Neuronal stem cell (in vitro differentiated cells): ENCODE data around the gene MIOX.

Experiments used
- DNase-seq: peaks from one replicate; pipeline ENCODE4 v3.0.0-alpha.2; 2013; ENCODE audit warnings: low spot score
- H2AFZ ChIP-seq: one replicate; pipeline ENCODE4 v1.6.1; 2013; ENCODE audit warnings: mild to moderate bottlenecking, low read length, inconsistent platforms
- H2AK5ac ChIP-seq: 2 replicates; pipeline ENCODE4 v1.6.1; 2013; ENCODE audit warnings: low read depth, mild to moderate bottlenecking, inconsistent platforms, low read length, moderate library complexity, mixed read lengths
- H2BK120ac ChIP-seq: 2 replicates; pipeline ENCODE4 v1.6.1; 2013; ENCODE audit warnings: low read depth, mild to moderate bottlenecking, inconsistent platforms, low read length, moderate library complexity, mixed read lengths
- H2BK12ac ChIP-seq: one replicate; pipeline ENCODE4 v1.6.1; 2013; ENCODE audit warnings: low read length, inconsistent platforms
- H2BK15ac ChIP-seq: 2 replicates; pipeline ENCODE4 v1.6.1; 2013; ENCODE audit warnings: mild to moderate bottlenecking, low read length, inconsistent platforms, mixed read lengths
- H2BK5ac ChIP-seq: one replicate; pipeline ENCODE4 v1.6.1; 2013; ENCODE audit warnings: inconsistent platforms, mild to moderate bottlenecking, low read length, moderate library complexity
- H3K14ac ChIP-seq: one replicate; pipeline ENCODE4 v1.6.1; 2013; ENCODE audit warnings: low read length, inconsistent platforms
- H3K18ac ChIP-seq: 2 replicates; pipeline ENCODE4 v1.6.1; 2013; ENCODE audit warnings: low read length, inconsistent platforms
- H3K23ac ChIP-seq: 2 replicates; pipeline ENCODE4 v1.6.1; 2013; ENCODE audit warnings: low read depth, mild to moderate bottlenecking, mixed read lengths, low read length, inconsistent platforms; ENCODE audit not compliant: poor library complexity
- H3K27ac ChIP-seq: replicated peaks from 3 replicates; pipeline ENCODE4 v1.5.1; 2013; ENCODE audit warnings: low read length, inconsistent platforms
- H3K27me3 ChIP-seq, 3 experiments: 2 replicates each; pipeline ENCODE4 v1.6.1; 2013; ENCODE audit warnings: low read length in 3 of 3, mild to moderate bottlenecking in 2 of 3, inconsistent platforms in 1 of 3, low read depth in 1 of 3, mixed read lengths in 1 of 3, moderate library complexity in 1 of 3; ENCODE audit not compliant: control insufficient read depth in 3 of 3, insufficient read depth in 3 of 3
- H3K36me3 ChIP-seq, 2 donors: replicated peaks in 1 of 2; 2 replicates each; pipeline ENCODE4 v1.6.1; 2013; ENCODE audit warnings: low read length in 2 of 2; ENCODE audit not compliant: control insufficient read depth in 2 of 2, insufficient read depth in 2 of 2
- H3K4ac ChIP-seq: 2 replicates; pipeline ENCODE4 v1.6.1; 2013; ENCODE audit warnings: inconsistent platforms, mild to moderate bottlenecking, low read length, moderate library complexity
- H3K4me1 ChIP-seq, 2 donors: 1 replicate in 1 of 2; 2 replicates in 1 of 2; pipeline ENCODE4 v1.6.1; 2013; ENCODE audit warnings: low read length in 2 of 2, low read depth in 1 of 2; ENCODE audit not compliant: control insufficient read depth in 2 of 2, insufficient read depth in 1 of 2
- H3K4me2 ChIP-seq: one replicate; pipeline ENCODE4 v1.6.1; 2013; ENCODE audit warnings: mild to moderate bottlenecking, low read length, inconsistent platforms; ENCODE audit not compliant: insufficient read depth, poor library complexity, severe bottlenecking
- H3K4me3 ChIP-seq, 2 donors: 2 replicates each; pipeline ENCODE4 v1.5.1; 2013; ENCODE audit warnings: low read length in 2 of 2, mild to moderate bottlenecking in 2 of 2, inconsistent platforms in 1 of 2, moderate library complexity in 1 of 2
- H3K79me1 ChIP-seq: one replicate; pipeline ENCODE4 v1.6.1; 2013; ENCODE audit warnings: low read depth, mild to moderate bottlenecking, inconsistent platforms, low read length, moderate library complexity
- H3K9ac ChIP-seq: one replicate; pipeline ENCODE4 v1.6.1; 2013; ENCODE audit warnings: mild to moderate bottlenecking, low read depth, low read length, inconsistent platforms; ENCODE audit not compliant: poor library complexity
- H3K9me3 ChIP-seq, 2 donors: replicated peaks in 1 of 2; 2 replicates each; pipeline versions ENCODE3 to v1.6.1; 2013; ENCODE audit warnings: low read length in 2 of 2, mild to moderate bottlenecking in 2 of 2, inconsistent platforms in 1 of 2, low read depth in 1 of 2, mixed read lengths in 1 of 2, moderate library complexity in 1 of 2; ENCODE audit not compliant: control insufficient read depth in 2 of 2, insufficient read depth in 1 of 2
- H4K8ac ChIP-seq: one replicate; pipeline ENCODE4 v1.6.1; 2013; ENCODE audit warnings: low read depth, mild to moderate bottlenecking, inconsistent platforms, low read length, moderate library complexity
- H4K91ac ChIP-seq: one replicate; pipeline ENCODE4 v1.6.1; 2013; ENCODE audit warnings: low read length, low read depth, mild to moderate bottlenecking, inconsistent platforms; ENCODE audit not compliant: poor library complexity
- WGBS, 2 donors: extraction: QIAGEN DNeasy Blood & Tissue Kit; methylation state at CpG; one replicate each; pipeline ENCODE4 v1.1.7; 2013; ENCODE audit warnings: missing lambda C conversion rate in 2 of 2, mixed read lengths in 1 of 2; ENCODE audit not compliant: insufficient read length in 2 of 2, insufficient replicate concordance in 1 of 2; ENCODE audit errors: extremely low coverage in 2 of 2; 5-methylcytosine and 5-hydroxymethylcytosine counted together

The MIOX gene

DNA sequence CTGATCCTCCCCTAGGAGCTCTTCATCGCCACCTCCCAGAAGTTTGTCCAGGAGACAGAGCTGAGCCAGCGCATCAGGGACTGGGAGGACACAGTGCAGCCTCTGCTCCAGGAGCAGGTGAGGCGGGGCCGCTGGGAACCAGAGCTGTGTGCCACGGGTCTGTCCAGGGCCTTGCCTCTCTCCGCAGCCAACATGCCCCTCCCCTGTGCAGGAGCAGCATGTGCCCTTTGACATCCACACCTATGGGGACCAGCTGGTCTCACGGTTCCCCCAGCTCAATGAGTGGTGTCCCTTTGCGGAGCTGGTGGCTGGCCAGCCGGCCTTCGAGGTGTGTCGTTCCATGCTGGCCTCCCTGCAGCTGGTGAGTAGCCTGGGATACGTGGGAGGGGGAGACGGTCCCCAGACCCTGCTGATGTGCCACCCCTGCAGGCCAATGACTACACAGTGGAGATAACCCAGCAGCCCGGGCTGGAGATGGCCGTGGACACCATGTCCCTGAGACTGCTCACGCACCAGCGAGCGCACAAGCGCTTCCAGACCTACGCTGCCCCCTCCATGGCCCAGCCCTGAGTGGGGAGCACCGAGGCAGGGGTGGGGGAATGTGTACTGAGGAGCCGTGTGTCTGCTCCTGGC lies 36.3 kb downstream of the MIOX start:
- H2AFZ ChIP-seq = no peak overlapping the region
- H3K14ac ChIP-seq = no peak overlapping the region
- H4K91ac ChIP-seq = no peak overlapping the region
- H2BK12ac ChIP-seq = no peak overlapping the region
- H4K8ac ChIP-seq = peak overlapping the region; percentile 48
- peaks cover 11 to 17% of the 10 kb centered on the region in 2 donors for H3K4me1 ChIP-seq
- no peak overlapping the region for H2AK5ac ChIP-seq
- H3K27ac ChIP-seq = no peak overlapping the region
- H3K36me3 ChIP-seq = peaks cover 49 to 63% of the 10 kb centered on the region in 2 donors
- H3K4me3 ChIP-seq = no peak overlapping the region
- no peaks in the 10 kb centered on the region for H3K9me3 ChIP-seq
- no peaks in the 10 kb centered on the region for H3K27me3 ChIP-seq
- no peak overlapping the region for H2BK15ac ChIP-seq
- H3K18ac ChIP-seq = no peak overlapping the region
- peak overlapping the region; percentile 55 for H3K23ac ChIP-seq
- WGBS, 2 donors = no CpG with 5 or more reads among the region's 22 CpGs
- no peak overlapping the region for H3K4me2 ChIP-seq
- no peak for DNase-seq
- H2BK120ac ChIP-seq = no peak overlapping the region
- H3K79me1 ChIP-seq = peaks cover 12% of the 10 kb centered on the region
- no peak overlapping the region for H3K9ac ChIP-seq
- H3K4ac ChIP-seq = no peak overlapping the region
- H2BK5ac ChIP-seq = peak overlapping the region; percentile 39

DNA sequence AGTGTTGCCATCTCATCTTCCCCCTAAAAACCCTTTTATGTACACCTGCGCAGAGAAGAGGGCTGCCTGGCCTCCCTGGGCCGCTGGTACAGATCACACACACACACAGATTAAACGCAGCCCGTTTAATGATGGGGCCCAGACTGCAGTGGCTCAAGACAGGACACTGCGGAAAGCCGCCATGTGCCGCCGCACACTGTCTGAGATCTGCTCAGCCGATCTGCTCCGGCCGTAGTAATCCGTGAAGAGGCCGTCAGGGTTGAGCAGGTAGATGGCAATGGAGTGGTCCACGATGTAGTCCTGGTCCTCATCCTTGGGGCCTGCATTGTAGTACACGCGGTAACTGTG lies 36.8 kb downstream of the MIOX start:
- peaks cover 12% of the 10 kb centered on the region for H3K79me1 ChIP-seq
- peaks cover 0 to under 1% (median 0%) of the 10 kb centered on the region in 3 experiments for H3K27me3 ChIP-seq
- no peak for DNase-seq
- peak overlapping the region; percentile 55 for H3K23ac ChIP-seq
- no peak overlapping the region for H3K4ac ChIP-seq
- H4K91ac ChIP-seq = no peak overlapping the region
- H4K8ac ChIP-seq = no peak overlapping the region
- H2BK5ac ChIP-seq = no peak overlapping the region
- H2AK5ac ChIP-seq = no peak overlapping the region
- H3K18ac ChIP-seq = no peak overlapping the region
- WGBS, 2 donors = no CpG with 5 or more reads among the region's 16 CpGs
- no peak overlapping the region for H3K4me2 ChIP-seq
- H2BK12ac ChIP-seq = no peak overlapping the region
- H3K9ac ChIP-seq = no peak overlapping the region
- H2BK120ac ChIP-seq = no peak overlapping the region
- H2AFZ ChIP-seq = no peak overlapping the region
- H3K4me1 ChIP-seq = peaks cover 11 to 17% of the 10 kb centered on the region in 2 donors
- H3K36me3 ChIP-seq = peaks cover 44 to 58% of the 10 kb centered on the region in 2 donors
- no peak overlapping the region for H3K4me3 ChIP-seq
- no peak overlapping the region for H2BK15ac ChIP-seq
- H3K14ac ChIP-seq = no peak overlapping the region
- H3K27ac ChIP-seq = no peak overlapping the region
- peaks cover under 1 to 3% of the 10 kb centered on the region in 2 donors for H3K9me3 ChIP-seq

DNA sequence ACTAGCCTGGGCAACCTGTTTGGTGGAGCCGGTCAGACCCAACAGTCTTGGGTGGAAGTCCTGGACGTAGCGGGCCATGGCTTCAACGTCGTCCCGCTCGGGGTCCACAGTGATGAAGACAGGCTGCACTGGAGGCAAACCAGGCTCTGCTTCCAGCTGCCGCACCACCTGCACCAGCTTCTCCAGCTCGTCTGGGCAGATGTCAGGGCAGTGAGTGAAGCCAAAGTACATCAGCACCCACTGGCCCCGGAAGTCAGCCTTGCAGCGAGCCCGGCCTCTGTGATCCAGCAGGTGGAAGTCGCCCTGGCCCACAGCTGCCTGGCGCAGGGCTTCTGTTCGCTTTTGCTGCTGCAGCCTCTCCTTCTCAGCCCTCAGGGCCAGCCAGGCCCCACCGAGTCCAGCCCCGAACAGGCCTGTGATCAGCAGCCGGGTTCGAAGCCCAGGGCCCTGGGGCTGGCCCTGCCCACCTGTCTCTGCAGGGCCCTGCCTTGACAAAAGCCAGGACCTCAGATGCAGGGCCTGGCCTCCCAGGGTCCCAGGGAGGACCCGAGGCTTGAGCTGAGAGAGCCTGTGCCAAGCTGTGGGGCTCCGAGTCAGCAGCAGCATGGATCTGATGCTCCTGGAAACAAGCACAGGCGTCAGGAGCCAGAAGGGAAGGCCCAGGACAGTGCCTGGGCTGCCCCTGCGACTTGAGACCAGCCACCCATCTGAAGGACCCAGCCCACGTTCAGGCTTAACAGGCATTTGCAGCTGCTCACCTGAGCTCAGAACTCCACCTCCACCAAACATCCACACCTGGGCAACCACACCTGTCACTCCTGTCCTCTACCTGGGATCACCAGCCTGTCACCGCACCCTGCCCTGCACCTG lies 37.4 kb downstream of the MIOX start:
- peaks cover 2 to 6% of the 10 kb centered on the region in 2 donors for H3K9me3 ChIP-seq
- H2BK12ac ChIP-seq = no peak overlapping the region
- no peak for DNase-seq
- H2AFZ ChIP-seq = no peak overlapping the region
- H3K18ac ChIP-seq = no peak overlapping the region
- H3K4ac ChIP-seq = no peak overlapping the region
- H4K91ac ChIP-seq = no peak overlapping the region
- peaks cover 11 to 17% of the 10 kb centered on the region in 2 donors for H3K4me1 ChIP-seq
- H3K27me3 ChIP-seq = peaks cover 0 to 5% (median 0%) of the 10 kb centered on the region in 3 experiments
- peaks cover 40 to 51% of the 10 kb centered on the region in 2 donors for H3K36me3 ChIP-seq
- H2AK5ac ChIP-seq = no peak overlapping the region
- H3K4me2 ChIP-seq = no peak overlapping the region
- no peak overlapping the region for H2BK120ac ChIP-seq
- no peak overlapping the region for H3K14ac ChIP-seq
- H4K8ac ChIP-seq = no peak overlapping the region
- H3K23ac ChIP-seq = no peak overlapping the region
- no peak overlapping the region for H2BK5ac ChIP-seq
- H3K4me3 ChIP-seq = peak overlapping the region; percentile 38 to 84
- H3K27ac ChIP-seq = no peak overlapping the region
- no peak overlapping the region for H2BK15ac ChIP-seq
- peak overlapping the region; percentile 74 for H3K9ac ChIP-seq
- H3K79me1 ChIP-seq = peaks cover 12% of the 10 kb centered on the region
- no CpG with 5 or more reads among the region's 25 CpGs for WGBS, 2 donors

DNA sequence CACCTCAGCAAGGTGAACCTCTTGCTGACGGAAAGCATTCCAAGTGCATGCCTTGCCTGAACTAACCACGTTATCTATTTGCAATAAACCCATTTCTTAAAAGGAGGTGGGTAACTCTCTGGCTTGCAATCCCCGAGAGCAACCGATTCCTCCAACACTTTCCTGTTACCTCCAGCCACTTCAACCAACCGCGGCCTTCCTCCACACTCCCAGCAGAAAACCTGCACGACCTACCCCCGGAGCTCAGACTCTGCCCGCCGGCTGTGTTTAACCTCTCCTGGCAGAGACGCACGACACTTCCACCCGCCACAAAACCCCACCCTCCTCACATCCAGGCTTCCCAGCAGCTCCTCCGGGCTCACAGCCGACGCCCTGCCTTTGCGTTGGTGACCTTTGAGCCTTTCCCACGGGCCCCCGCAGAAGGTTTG lies 38.0 kb downstream of the MIOX start:
- H3K9ac ChIP-seq = peak overlapping the region; percentile 93
- H4K91ac ChIP-seq = no peak overlapping the region
- H3K23ac ChIP-seq = peak overlapping the region; percentile 80
- H4K8ac ChIP-seq = no peak overlapping the region
- no CpG with 5 or more reads among the region's 19 CpGs for WGBS, 2 donors
- H3K4me1 ChIP-seq = peaks cover 11 to 17% of the 10 kb centered on the region in 2 donors
- H2AK5ac ChIP-seq = peak overlapping the region; percentile 88
- H3K27ac ChIP-seq = no peak overlapping the region
- H3K27me3 ChIP-seq = peaks cover 0 to 11% (median 2%) of the 10 kb centered on the region in 3 experiments
- H3K18ac ChIP-seq = no peak overlapping the region
- H3K4me3 ChIP-seq = peak overlapping the region; percentile 84 to 91
- peaks cover 3 to 9% of the 10 kb centered on the region in 2 donors for H3K9me3 ChIP-seq
- H3K4ac ChIP-seq = no peak overlapping the region
- H3K4me2 ChIP-seq = peak overlapping the region; percentile 65
- H2BK12ac ChIP-seq = no peak overlapping the region
- H2BK5ac ChIP-seq = no peak overlapping the region
- no peak overlapping the region for H2BK15ac ChIP-seq
- H3K36me3 ChIP-seq = peaks cover 35 to 45% of the 10 kb centered on the region in 2 donors
- H2AFZ ChIP-seq = peak overlapping the region; percentile 98
- DNase-seq = no peak
- peak overlapping the region; percentile 82 for H3K14ac ChIP-seq
- H2BK120ac ChIP-seq = no peak overlapping the region
- peaks cover 12% of the 10 kb centered on the region for H3K79me1 ChIP-seq
